ENCODE results near the gene NFASC. TPM values are rescaled to one million over a fixed set of nuclear protein-coding genes. Genes with fewer than 3 reads are reported as not detected.

Gene NFASC
- total and polyA plus RNA-seq, 2 donors (not counting 3 experiments of a cell fraction or from before 2014, with no cell fraction given): not detected

GRCh38 chr1:204863024-204863423 is 7.6 kb upstream of the NFASC start:
- H2AFZ ChIP-seq (ENCODE audit: low read depth, low read length): no peak overlapping the region
- intact Hi-C loops (cut with micrococcal nuclease): no loop called here

More at GRCh38 chr1:204863024-204863423, 7.6 kb upstream of the NFASC start:
- dilution Hi-C loops (cut with MboI; ENCODE audit: extremely low pct_ligation_motif_present, low sequenced_read_pairs): no loop called here
- ChIA-PET CTCF (no interaction called here), POLR2A (no interaction called here)
- no peak overlapping the region for H3K4me3 ChIP-seq (replicated peaks in 1 of 3; ENCODE audit: insufficient read depth in 1 of 3, low read depth in 1 of 3, low read length in 3 of 3)
- H3K9me3 ChIP-seq (replicated peaks; ENCODE audit: control insufficient read depth, insufficient read depth, low read length): no peaks in the 10 kb centered on the region
- H3K4me2 ChIP-seq (ENCODE audit: insufficient read depth, low read length): no peak overlapping the region
- no peaks in the 10 kb centered on the region for H3K36me3 ChIP-seq (ENCODE audit: control insufficient read depth in 2 of 2, extremely low read depth in 1 of 2, insufficient read depth in 2 of 2, low read length in 2 of 2)
- H3K27ac ChIP-seq (ENCODE audit: insufficient read depth, low read depth, low read length): no peak overlapping the region
- no peak for FAIRE-seq
- H3K9me1 ChIP-seq (replicated peaks; ENCODE audit: control insufficient read depth, extremely low read depth, insufficient read depth, low read length): no peaks in the 10 kb centered on the region
- no peak overlapping the region for H3K9ac ChIP-seq (replicated peaks; ENCODE audit: extremely low read depth, insufficient read depth, low read length)
- H3K79me2 ChIP-seq (ENCODE audit: control insufficient read depth, insufficient read depth, low read length): no peaks in the 10 kb centered on the region
- BruUV-seq (replicated peaks): no TSS peak
- no peaks in the 10 kb centered on the region for H4K20me1 ChIP-seq (replicated peaks; ENCODE audit: control insufficient read depth, extremely low read depth, insufficient read depth, low read length)
- H3K4me1 ChIP-seq (ENCODE audit: control insufficient read depth, extremely low read depth, insufficient read depth, low read length): no peaks in the 10 kb centered on the region
- DNase-seq (ENCODE audit: low read depth, low spot score): no peak
- TF ChIP-seq JUN (IDR thresholded peaks at IDR 0.05; ENCODE audit: borderline replicate concordance, insufficient read depth, insufficient read length, low read depth): no peak
- TF ChIP-seq, protein P1, sequence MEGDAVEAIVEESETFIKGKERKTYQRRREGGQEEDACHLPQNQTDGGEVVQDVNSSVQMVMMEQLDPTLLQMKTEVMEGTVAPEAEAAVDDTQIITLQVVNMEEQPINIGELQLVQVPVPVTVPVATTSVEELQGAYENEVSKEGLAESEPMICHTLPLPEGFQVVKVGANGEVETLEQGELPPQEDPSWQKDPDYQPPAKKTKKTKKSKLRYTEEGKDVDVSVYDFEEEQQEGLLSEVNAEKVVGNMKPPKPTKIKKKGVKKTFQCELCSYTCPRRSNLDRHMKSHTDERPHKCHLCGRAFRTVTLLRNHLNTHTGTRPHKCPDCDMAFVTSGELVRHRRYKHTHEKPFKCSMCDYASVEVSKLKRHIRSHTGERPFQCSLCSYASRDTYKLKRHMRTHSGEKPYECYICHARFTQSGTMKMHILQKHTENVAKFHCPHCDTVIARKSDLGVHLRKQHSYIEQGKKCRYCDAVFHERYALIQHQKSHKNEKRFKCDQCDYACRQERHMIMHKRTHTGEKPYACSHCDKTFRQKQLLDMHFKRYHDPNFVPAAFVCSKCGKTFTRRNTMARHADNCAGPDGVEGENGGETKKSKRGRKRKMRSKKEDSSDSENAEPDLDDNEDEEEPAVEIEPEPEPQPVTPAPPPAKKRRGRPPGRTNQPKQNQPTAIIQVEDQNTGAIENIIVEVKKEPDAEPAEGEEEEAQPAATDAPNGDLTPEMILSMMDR (IDR thresholded peaks at IDR 0.05; ENCODE audit: extremely low read depth in 1 of 2, insufficient read depth in 1 of 2, low read depth in 1 of 2, low read length in 2 of 2): no peak
- no peak for TF ChIP-seq POLR2A (IDR thresholded peaks at IDR 0.05; ENCODE audit: low read depth, low read length)
- no peak for TF ChIP-seq FOS (IDR thresholded peaks at IDR 0.05; ENCODE audit: borderline replicate concordance, insufficient read depth, low read length)
- TF ChIP-seq MYC (IDR thresholded peaks at IDR 0.05; ENCODE audit: low read depth, low read length): no peak
- no peak for TF ChIP-seq EZH2 (IDR thresholded peaks at IDR 0.05; ENCODE audit: borderline replicate concordance, low read depth, low read length, severe bottlenecking)
- TF ChIP-seq, protein P2, sequence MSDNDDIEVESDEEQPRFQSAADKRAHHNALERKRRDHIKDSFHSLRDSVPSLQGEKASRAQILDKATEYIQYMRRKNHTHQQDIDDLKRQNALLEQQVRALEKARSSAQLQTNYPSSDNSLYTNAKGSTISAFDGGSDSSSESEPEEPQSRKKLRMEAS (IDR thresholded peaks at IDR 0.05; ENCODE audit: insufficient read depth, insufficient read length): no peak
- TF ChIP-seq POLR2AphosphoS5 (IDR thresholded peaks at IDR 0.05; ENCODE audit: insufficient read depth, low read depth, low read length): no peak
- TF ChIP-seq GATA2 (IDR thresholded peaks at IDR 0.05; ENCODE audit: insufficient read depth, insufficient read length, low read depth, low read length): no peak
- peaks cover 0 to 2% of the 10 kb centered on the region in 2 experiments for H3K27me3 ChIP-seq (ENCODE audit: control insufficient read depth in 2 of 2, insufficient read depth in 2 of 2, low read length in 2 of 2)
